Body of pancreas (tissue), 4 donors: Measurements from ENCODE around the gene EFCAB3.
"Not testable (repeated sequence)": the region's sequence is repeated elsewhere in the genome, so short reads cannot be mapped to it uniquely, and the experiment has no call there.

ENCODE experiments used
- POLR2A ChIP-seq, 3 donors: fragments of 450-650 bp; IDR thresholded peaks; one replicate each; pipeline ENCODE4 v1.6.1; 2016; ENCODE audit warnings: antibody characterized with exemption in 3 of 3, mild to moderate bottlenecking in 2 of 3
- TF ChIP-seq, protein P1 (sequence below), 7 experiments: fragments of 450-650 bp in 4 of 7; fragments of 200-600 bp in 3 of 7; sonication (generic) in 3 of 7; IDR thresholded peaks; one replicate each; pipeline ENCODE4 v1.5.1; 2016 to 2019; ENCODE audit warnings: antibody characterized with exemption in 7 of 7

GRCh38 chr17:62464422-62464821, 84.1 kb downstream of the EFCAB3 start:
- TF ChIP-seq, protein P1, sequence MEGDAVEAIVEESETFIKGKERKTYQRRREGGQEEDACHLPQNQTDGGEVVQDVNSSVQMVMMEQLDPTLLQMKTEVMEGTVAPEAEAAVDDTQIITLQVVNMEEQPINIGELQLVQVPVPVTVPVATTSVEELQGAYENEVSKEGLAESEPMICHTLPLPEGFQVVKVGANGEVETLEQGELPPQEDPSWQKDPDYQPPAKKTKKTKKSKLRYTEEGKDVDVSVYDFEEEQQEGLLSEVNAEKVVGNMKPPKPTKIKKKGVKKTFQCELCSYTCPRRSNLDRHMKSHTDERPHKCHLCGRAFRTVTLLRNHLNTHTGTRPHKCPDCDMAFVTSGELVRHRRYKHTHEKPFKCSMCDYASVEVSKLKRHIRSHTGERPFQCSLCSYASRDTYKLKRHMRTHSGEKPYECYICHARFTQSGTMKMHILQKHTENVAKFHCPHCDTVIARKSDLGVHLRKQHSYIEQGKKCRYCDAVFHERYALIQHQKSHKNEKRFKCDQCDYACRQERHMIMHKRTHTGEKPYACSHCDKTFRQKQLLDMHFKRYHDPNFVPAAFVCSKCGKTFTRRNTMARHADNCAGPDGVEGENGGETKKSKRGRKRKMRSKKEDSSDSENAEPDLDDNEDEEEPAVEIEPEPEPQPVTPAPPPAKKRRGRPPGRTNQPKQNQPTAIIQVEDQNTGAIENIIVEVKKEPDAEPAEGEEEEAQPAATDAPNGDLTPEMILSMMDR (IDR thresholded peaks at IDR 0.05) = not testable (repeated sequence)
- not testable (repeated sequence) for TF ChIP-seq POLR2A (IDR thresholded peaks at IDR 0.05)
